HepG2 (cell line): ENCODE results near the gene MEIOC. TPM values are rescaled to one million over a fixed set of nuclear protein-coding genes. Genes with fewer than 3 reads are reported as not detected.

Source experiments
- CBX5 ChIP-seq: sonication (generic); formaldehyde crosslinking; IDR thresholded peaks from 2 replicates; pipeline ENCODE4 v1.4.0; 2020; ENCODE audit warnings: missing genetic modification reagents, borderline replicate concordance
- EP300 ChIP-seq, 3 experiments: sonication (generic) in 1 of 3; formaldehyde crosslinking in 1 of 3; IDR thresholded peaks; 2 replicates each; pipeline versions ENCODE4 v1.5.1 to v1.6.1; 2011 to 2020; ENCODE audit warnings: low read depth in 2 of 3, low read length in 2 of 3, borderline replicate concordance in 1 of 3, improper control_type of control experiment in 1 of 3, mild to moderate bottlenecking in 1 of 3, missing genetic modification reagents in 1 of 3, moderate library complexity in 1 of 3
- GPBP1L1 ChIP-seq: sonication (generic); formaldehyde crosslinking; IDR thresholded peaks from 2 replicates; pipeline ENCODE4 v1.5.0; 2020; ENCODE audit warnings: mild to moderate bottlenecking, missing genetic modification reagents
- HOXD1 ChIP-seq: sonication (generic); formaldehyde crosslinking; IDR thresholded peaks from 2 replicates; pipeline ENCODE4 v1.5.0; 2020; ENCODE audit warnings: missing genetic modification reagents
- IRF2 ChIP-seq: IDR thresholded peaks from 2 replicates; pipeline ENCODE4 v1.6.1; 2018; ENCODE audit warnings: missing genetic modification reagents, missing compliant biosample characterization
- NR2C2 ChIP-seq: sonication (generic); formaldehyde crosslinking; IDR thresholded peaks from 2 replicates; pipeline ENCODE4 v1.4.0; 2020; ENCODE audit warnings: missing genetic modification reagents, mild to moderate bottlenecking, moderate library complexity, borderline replicate concordance
- PLSCR1 ChIP-seq: sonication (generic); formaldehyde crosslinking; IDR thresholded peaks from 2 replicates; pipeline ENCODE4 v1.5.0; 2020; ENCODE audit warnings: missing genetic modification reagents, mild to moderate bottlenecking, borderline replicate concordance
- PRMT3 ChIP-seq: sonication (generic); formaldehyde crosslinking; IDR thresholded peaks from 2 replicates; pipeline ENCODE4 v1.8.1; 2022; ENCODE audit warnings: low read depth, mild to moderate bottlenecking, moderate library complexity, missing genetic modification reagents, borderline replicate concordance
- SIX1 ChIP-seq: sonication (generic); formaldehyde crosslinking; IDR thresholded peaks from 2 replicates; pipeline ENCODE4 v1.4.0; 2020; ENCODE audit warnings: missing genetic modification reagents, borderline replicate concordance
- TCF12 ChIP-seq, 2 experiments: fragments of 450-650 bp in 1 of 2; sonication (generic) in 1 of 2; formaldehyde crosslinking in 1 of 2; IDR thresholded peaks; 2 replicates each; pipeline versions ENCODE4 v1.6.1 to v1.8.0; 2017 to 2022; ENCODE audit warnings: antibody characterized with exemption in 1 of 2, mild to moderate bottlenecking in 1 of 2, missing genetic modification reagents in 1 of 2, moderate library complexity in 1 of 2
- TRAFD1 ChIP-seq: sonication (generic); formaldehyde crosslinking; IDR thresholded peaks from 2 replicates; pipeline ENCODE4 v1.5.1; 2020; ENCODE audit warnings: missing genetic modification reagents, mild to moderate bottlenecking, borderline replicate concordance
- ZBTB4 ChIP-seq: sonication (generic); formaldehyde crosslinking; IDR thresholded peaks from 2 replicates; pipeline ENCODE4 v1.4.0; 2020; ENCODE audit warnings: missing genetic modification reagents, mild to moderate bottlenecking, borderline replicate concordance
- ZMYM4 ChIP-seq: sonication (generic); formaldehyde crosslinking; IDR thresholded peaks from 2 replicates; pipeline ENCODE4 v1.8.1; 2023; ENCODE audit warnings: mild to moderate bottlenecking, missing genetic modification reagents
- ZNF432 ChIP-seq: sonication (generic); formaldehyde crosslinking; IDR thresholded peaks from 2 replicates; pipeline ENCODE4 v1.5.0; 2020; ENCODE audit warnings: missing genetic modification reagents, mild to moderate bottlenecking, borderline replicate concordance
- ZNF446 ChIP-seq: sonication (generic); formaldehyde crosslinking; IDR thresholded peaks from 2 replicates; pipeline ENCODE4 v1.5.0; 2020; ENCODE audit warnings: mild to moderate bottlenecking, missing genetic modification reagents
- ZNF549 ChIP-seq: sonication (generic); formaldehyde crosslinking; IDR thresholded peaks from 2 replicates; pipeline ENCODE4 v1.5.0; 2020; ENCODE audit warnings: missing genetic modification reagents
- ZNF703 ChIP-seq: sonication (generic); formaldehyde crosslinking; IDR thresholded peaks from 2 replicates; pipeline ENCODE4 v1.5.1; 2020; ENCODE audit warnings: missing genetic modification reagents, mild to moderate bottlenecking, moderate library complexity, borderline replicate concordance
- ZSCAN25 ChIP-seq: sonication (generic); formaldehyde crosslinking; IDR thresholded peaks from 2 replicates; pipeline ENCODE4 v1.8.0; 2022; ENCODE audit warnings: mild to moderate bottlenecking, missing genetic modification reagents
- polyA plus RNA-seq, 8 experiments: library from polyadenylated mRNA; depleted of rRNA in 3 of 8; stranded (reverse) in 7 of 8; unstranded in 1 of 8; fragments of >200 nt; fragmentation: Illumina TruSeq in 4 of 8; extraction: Trizol in 4 of 8; gene quantifications; 2 replicates each; pipeline versions ENCODE4 v1.2.1 to v1.2.3, GENCODE V29; 2011 to 2016; ENCODE audit warnings: low read depth in 4 of 8, missing spikeins in 1 of 8, mixed read lengths in 1 of 8; ENCODE audit not compliant: insufficient read depth in 1 of 8
- total RNA-seq, 5 experiments: library from RNA; depleted of rRNA; stranded (reverse); fragments of >200 nt; fragmentation: Illumina TruSeq; extraction: Trizol; gene quantifications; 2 replicates each; pipeline ENCODE4 v1.2.3, GENCODE V29; 2016; ENCODE audit warnings: low read depth in 1 of 5

The MEIOC gene
- total and polyA plus RNA-seq, 2 of the 13 experiments (the other 11 are each of a cell fraction or from before 2014, with no cell fraction given) = 0.04 to 0.15 TPM

GRCh38 chr17:44689477-44690217 lies 33.4 kb downstream of the MEIOC start, which contains the start of gene CCDC43 (continued):
- TF ChIP-seq GPBP1L1 = no peak
- TF ChIP-seq IRF2 (CRISPR knock-in tag) = peak; percentile 83
- peak; percentile 92; the same call in 1 of the 2 replicates for TF ChIP-seq ZBTB4 (CRISPR knock-in tag)
- TF ChIP-seq ZNF432 (CRISPR knock-in tag) = no peak
- peak; percentile 79 for TF ChIP-seq HOXD1 (CRISPR knock-in tag)
- TF ChIP-seq ZNF549 (CRISPR knock-in tag) = no peak
- TF ChIP-seq NR2C2 (CRISPR knock-in tag) = peak; percentile 98
- no peak for TF ChIP-seq TCF12 (IDR thresholded peaks at IDR 0.05)
- peak; percentile 87 for TF ChIP-seq TCF12 (CRISPR knock-in tag; IDR thresholded peaks at IDR 0.05)
- TF ChIP-seq PRMT3 (CRISPR knock-in tag) = no peak
- TF ChIP-seq SIX1 (CRISPR knock-in tag) = no peak; the same call in 1 of the 2 replicates
- peak; percentile 80; the same call in 1 of the 2 replicates for TF ChIP-seq ZSCAN25 (CRISPR knock-in tag)
- no peak for TF ChIP-seq PLSCR1 (CRISPR knock-in tag)
- TF ChIP-seq TRAFD1 = peak; percentile 99
- peak; percentile 62; the same call in 1 of the 2 replicates for TF ChIP-seq CBX5 (CRISPR knock-in tag)
- peak; percentile 17 to 56; a peak in 2 of 4 replicates for TF ChIP-seq EP300 (IDR thresholded peaks at IDR 0.05; ENCODE audit: low read depth in 2 of 2, low read length in 2 of 2)
- peak; percentile 8; the same call in 1 of the 2 replicates for TF ChIP-seq EP300 (CRISPR knock-in tag; IDR thresholded peaks at IDR 0.05; ENCODE audit: borderline replicate concordance)
- TF ChIP-seq ZNF446 (CRISPR knock-in tag) = no peak
- peak; percentile 92; the same call in 1 of the 2 replicates for TF ChIP-seq ZNF703
- TF ChIP-seq ZMYM4 (CRISPR knock-in tag) = peak; percentile 62
